CD14-positive monocyte (primary cell): ENCODE measurements around the gene PHF10. TPM values are rescaled to one million over a fixed set of nuclear protein-coding genes. Genes with fewer than 3 reads are reported as not detected.

ENCODE experiments used
- DNase-seq, 3 donors: peaks; one replicate each; pipeline ENCODE4 v3.0.0-alpha.2; 2011 to 2022
- H2AFZ ChIP-seq: 2 replicates; pipeline ENCODE4 v1.6.0; 2012; ENCODE audit warnings: mild to moderate bottlenecking, low read depth, low read length, inconsistent platforms; ENCODE audit not compliant: insufficient read depth, poor library complexity, severe bottlenecking
- H3K27ac ChIP-seq, 2 donors: 1 replicate in 1 of 2; 2 replicates in 1 of 2; pipeline ENCODE4 v1.5.1; 2012 to 2013; ENCODE audit warnings: low read length in 2 of 2, control low read depth in 1 of 2, inconsistent platforms in 1 of 2, low read depth in 1 of 2, mild to moderate bottlenecking in 1 of 2
- H3K27me3 ChIP-seq, 2 donors: one replicate each; pipeline versions ENCODE4 v1.6.0 to v1.6.1; 2011 to 2013; ENCODE audit warnings: low read length in 2 of 2; ENCODE audit not compliant: control insufficient read depth in 2 of 2, insufficient read depth in 2 of 2
- H3K36me3 ChIP-seq, 2 donors: replicated peaks in 1 of 2; 1 replicate in 1 of 2; 2 replicates in 1 of 2; pipeline versions ENCODE4 v1.5.1 to v1.6.1; 2012 to 2013; ENCODE audit warnings: low read length in 2 of 2, control low read depth in 1 of 2, inconsistent platforms in 1 of 2, mild to moderate bottlenecking in 1 of 2; ENCODE audit not compliant: insufficient read depth in 2 of 2, control insufficient read depth in 1 of 2
- H3K4me1 ChIP-seq, 2 donors: 1 replicate in 1 of 2; 2 replicates in 1 of 2; pipeline versions ENCODE4 v1.5.1 to v1.6.1; 2012 to 2013; ENCODE audit warnings: low read length in 2 of 2, control low read depth in 1 of 2, inconsistent platforms in 1 of 2, mild to moderate bottlenecking in 1 of 2, moderate library complexity in 1 of 2; ENCODE audit not compliant: insufficient read depth in 2 of 2, control insufficient read depth in 1 of 2
- H3K4me2 ChIP-seq: replicated peaks from 2 replicates; pipeline ENCODE3; 2012; ENCODE audit warnings: low read length, moderate library complexity, mild to moderate bottlenecking; ENCODE audit not compliant: poor library complexity, severe bottlenecking; ENCODE audit errors: extremely low read depth
- H3K4me3 ChIP-seq, 3 experiments: fragments of 200-600 bp in 1 of 3; sonication (generic) in 1 of 3; replicated peaks in 1 of 3; 1 replicate in 2 of 3; 2 replicates in 1 of 3; pipeline ENCODE4 v1.5.1; 2011 to 2013; ENCODE audit warnings: low read length in 3 of 3, mild to moderate bottlenecking in 3 of 3, control low read depth in 2 of 3, low read depth in 2 of 3, inconsistent platforms in 1 of 3, moderate library complexity in 1 of 3
- H3K79me2 ChIP-seq: 2 replicates; pipeline ENCODE4 v1.6.0; 2012; ENCODE audit warnings: mild to moderate bottlenecking, control low read depth, inconsistent platforms, low read length, moderate library complexity; ENCODE audit not compliant: insufficient read depth
- H3K9ac ChIP-seq: 2 replicates; pipeline ENCODE4 v1.6.0; 2017; ENCODE audit warnings: low read length, mild to moderate bottlenecking; ENCODE audit not compliant: insufficient read depth, poor library complexity, severe bottlenecking
- H3K9me3 ChIP-seq, 2 donors: replicated peaks in 1 of 2; 1 replicate in 1 of 2; 2 replicates in 1 of 2; pipeline versions ENCODE4 v1.5.1 to v1.6.1; 2012 to 2013; ENCODE audit warnings: low read length in 2 of 2, control low read depth in 1 of 2; ENCODE audit not compliant: control insufficient read depth in 1 of 2, insufficient read depth in 1 of 2
- H4K20me1 ChIP-seq: 2 replicates; pipeline ENCODE4 v1.6.0; 2012; ENCODE audit warnings: mild to moderate bottlenecking, low read length, control low read depth, moderate library complexity; ENCODE audit not compliant: insufficient read depth
- H3K27ac Mint-ChIP-seq, 7 donors: one replicate each; pipeline ENCODE4 v1.8.0; 2020; ENCODE audit warnings: mild to moderate bottlenecking in 7 of 7, mixed read lengths in 7 of 7, moderate library complexity in 6 of 7, inconsistent platforms in 2 of 7
- H3K27me3 Mint-ChIP-seq, 3 donors: one replicate each; pipeline ENCODE4 v1.8.0; 2021 to 2022; ENCODE audit warnings: low read depth in 3 of 3, mild to moderate bottlenecking in 3 of 3, mixed read lengths in 3 of 3, moderate library complexity in 3 of 3, inconsistent platforms in 1 of 3
- H3K36me3 Mint-ChIP-seq, 2 donors: one replicate each; pipeline ENCODE4 v1.8.0; 2020; ENCODE audit warnings: mixed read lengths in 2 of 2, inconsistent platforms in 1 of 2, mild to moderate bottlenecking in 1 of 2
- H3K4me1 Mint-ChIP-seq: one replicate; pipeline ENCODE4 v1.8.0; 2020; ENCODE audit warnings: mild to moderate bottlenecking, mixed read lengths
- H3K4me3 Mint-ChIP-seq, 2 donors: one replicate each; pipeline ENCODE4 v1.8.0; 2020; ENCODE audit warnings: mild to moderate bottlenecking in 2 of 2, mixed read lengths in 2 of 2, moderate library complexity in 1 of 2
- H3K9me3 Mint-ChIP-seq, 7 donors: one replicate each; pipeline ENCODE4 v1.8.0; 2020 to 2022; ENCODE audit warnings: mixed read lengths in 7 of 7, mild to moderate bottlenecking in 6 of 7, moderate library complexity in 6 of 7, inconsistent platforms in 2 of 7
- CTCF ChIP-seq: fragments of 200-600 bp; IDR thresholded peaks from one replicate; pipeline ENCODE4 v1.8.0; 2022; ENCODE audit warnings: antibody characterized with exemption, mild to moderate bottlenecking
- WGBS: methylation state at CpG from one replicate; pipeline ENCODE4 v1.1.5; 2013; ENCODE audit warnings: missing lambda C conversion rate; ENCODE audit not compliant: insufficient coverage; 5-methylcytosine and 5-hydroxymethylcytosine counted together
- intact Hi-C, 2 donors: fragments of 100-400 bp; cut with micrococcal nuclease; formaldehyde crosslinking; loops; one replicate each; pipeline versions ENCODE4 v1.15.0 to v1.15.1; 2023
- polyA plus RNA-seq, 3 donors: library from polyadenylated mRNA; depleted of rRNA in 1 of 3; unstranded in 2 of 3; stranded (reverse) in 1 of 3; fragments of 300-500 nt in 2 of 3; fragments of >200 nt in 1 of 3; fragmentation: Illumina TruSeq in 2 of 3; gene quantifications; 1 replicate in 2 of 3; 2 replicates in 1 of 3; pipeline ENCODE4 v1.2.3, GENCODE V29; 2012 to 2021

PHF10 gene
- polyA plus RNA-seq, 3 donors, result 7.3 to 31.0 (median 8.1) TPM

GRCh38 chr6:169738976-169739529 lies 14.8 kb upstream of the PHF10 start:
- intact Hi-C loops, result no loop called here
- DNase-seq, result no peak
- Histone ChIP-seq H2AFZ (no peak overlapping the region), H4K20me1 (no peaks in the 10 kb centered on the region), H3K4me2 (no peak overlapping the region), H3K4me1 (no peaks in the 10 kb centered on the region), H3K27me3 (no peaks in the 10 kb centered on the region), H3K9ac (no peak overlapping the region), H3K36me3 (no peaks in the 10 kb centered on the region), H3K4me3 (no peak overlapping the region), H3K27ac (no peak overlapping the region), H3K9me3 (no peaks in the 10 kb centered on the region), H3K79me2 (no peaks in the 10 kb centered on the region)
- Mint-ChIP-seq H3K36me3 (no peaks in the 10 kb centered on the region), H3K27ac (no peak overlapping the region), H3K9me3 (peaks cover 0 to 3% (median 0%) of the 10 kb centered on the region in 7 donors), H3K4me3 (no peak overlapping the region), H3K27me3 (peaks cover 6 to 10% (median 9%) of the 10 kb centered on the region in 3 donors), H3K4me1 (no peaks in the 10 kb centered on the region)
- no CpG with 5 or more reads among the region's 2 CpGs for WGBS
- TF ChIP-seq CTCF, result no peak

GRCh38 chr6:169738204-169738975 lies 14.1 kb upstream of the PHF10 start:
- H2AFZ ChIP-seq, result no peak overlapping the region
- WGBS, result no CpG with 5 or more reads among the region's 9 CpGs
- Mint-ChIP-seq H3K27ac (no peak overlapping the region), H3K4me1 (no peaks in the 10 kb centered on the region), H3K36me3 (no peaks in the 10 kb centered on the region), H3K9me3 (peaks cover 0 to 3% (median 0%) of the 10 kb centered on the region in 7 donors), H3K4me3 (no peak overlapping the region), H3K27me3 (peaks cover 9 to 12% (median 9%) of the 10 kb centered on the region in 3 donors)
- DNase-seq, result no peak
- intact Hi-C loops, result no loop called here
- no peak overlapping the region for H3K9ac ChIP-seq
- H3K4me2 ChIP-seq, result no peak overlapping the region
- no peaks in the 10 kb centered on the region for H3K79me2 ChIP-seq
- no peaks in the 10 kb centered on the region for H3K36me3 ChIP-seq
- H3K9me3 ChIP-seq, result no peaks in the 10 kb centered on the region
- no peak for TF ChIP-seq CTCF
- H4K20me1 ChIP-seq, result no peaks in the 10 kb centered on the region
- H3K4me1 ChIP-seq, result no peaks in the 10 kb centered on the region
- no peaks in the 10 kb centered on the region for H3K27me3 ChIP-seq
- no peak overlapping the region for H3K4me3 ChIP-seq
- H3K27ac ChIP-seq, result no peak overlapping the region
